GM21381 (cell line): ENCODE data around the gene CPZ.

ENCODE experiments used
- ATAC-seq: cut with Tn5 transposase; IDR thresholded peaks from one replicate; pipeline ENCODE4 v1.9.1; 2021; ENCODE audit warnings: mild to moderate bottlenecking, moderate library complexity; ENCODE audit not compliant: unreplicated experiment

Gene CPZ

GRCh38 chr4:8593264-8594096, 915 bp downstream of the CPZ start:
- ATAC-seq = no peak

DNA sequence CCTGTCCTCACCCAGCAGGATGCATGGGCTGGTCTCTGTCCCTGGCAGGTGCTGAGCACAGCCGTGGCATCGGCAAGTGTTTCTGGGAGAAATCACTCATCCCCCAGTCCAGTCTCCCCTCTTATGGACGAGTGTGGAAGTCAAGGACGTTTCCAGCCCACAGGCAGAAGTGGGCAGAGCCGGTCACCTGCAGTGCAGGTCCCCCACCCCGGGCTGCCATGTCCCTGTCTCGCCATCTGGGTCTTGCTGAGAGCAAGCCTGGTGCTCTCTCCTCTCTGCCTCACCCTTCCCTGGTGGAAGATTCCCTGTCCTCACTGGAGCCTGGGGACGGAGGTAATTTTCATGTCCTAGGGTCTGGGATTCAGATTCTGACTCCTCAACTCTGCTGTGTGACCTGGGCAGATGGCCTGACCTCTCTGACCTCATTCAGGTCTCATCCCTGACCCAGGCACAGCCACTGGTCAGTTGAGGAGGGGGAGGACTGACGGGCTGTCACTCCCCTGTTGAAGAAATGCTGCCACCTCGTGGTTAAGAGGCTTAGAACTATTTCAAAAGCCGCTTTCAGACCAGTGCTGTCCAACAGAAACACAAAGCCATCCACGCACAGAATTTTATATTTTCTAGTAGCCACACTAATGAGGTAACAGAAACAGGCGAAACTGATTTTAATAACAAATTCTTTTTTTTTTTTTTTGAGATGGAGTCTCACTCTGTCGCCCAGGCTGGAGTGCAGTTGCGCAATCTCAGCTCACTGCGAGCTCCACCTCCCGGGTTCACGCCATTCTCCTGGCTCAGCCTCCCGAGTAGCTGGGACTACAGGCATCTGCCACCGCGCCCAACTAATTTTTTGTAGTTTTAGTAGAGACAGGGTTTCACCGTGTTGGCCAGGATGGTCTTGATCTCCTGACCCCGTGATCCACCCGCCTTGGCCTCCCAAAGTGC, 1.8 kb downstream of the CPZ start:
- no peak for ATAC-seq

DNA sequence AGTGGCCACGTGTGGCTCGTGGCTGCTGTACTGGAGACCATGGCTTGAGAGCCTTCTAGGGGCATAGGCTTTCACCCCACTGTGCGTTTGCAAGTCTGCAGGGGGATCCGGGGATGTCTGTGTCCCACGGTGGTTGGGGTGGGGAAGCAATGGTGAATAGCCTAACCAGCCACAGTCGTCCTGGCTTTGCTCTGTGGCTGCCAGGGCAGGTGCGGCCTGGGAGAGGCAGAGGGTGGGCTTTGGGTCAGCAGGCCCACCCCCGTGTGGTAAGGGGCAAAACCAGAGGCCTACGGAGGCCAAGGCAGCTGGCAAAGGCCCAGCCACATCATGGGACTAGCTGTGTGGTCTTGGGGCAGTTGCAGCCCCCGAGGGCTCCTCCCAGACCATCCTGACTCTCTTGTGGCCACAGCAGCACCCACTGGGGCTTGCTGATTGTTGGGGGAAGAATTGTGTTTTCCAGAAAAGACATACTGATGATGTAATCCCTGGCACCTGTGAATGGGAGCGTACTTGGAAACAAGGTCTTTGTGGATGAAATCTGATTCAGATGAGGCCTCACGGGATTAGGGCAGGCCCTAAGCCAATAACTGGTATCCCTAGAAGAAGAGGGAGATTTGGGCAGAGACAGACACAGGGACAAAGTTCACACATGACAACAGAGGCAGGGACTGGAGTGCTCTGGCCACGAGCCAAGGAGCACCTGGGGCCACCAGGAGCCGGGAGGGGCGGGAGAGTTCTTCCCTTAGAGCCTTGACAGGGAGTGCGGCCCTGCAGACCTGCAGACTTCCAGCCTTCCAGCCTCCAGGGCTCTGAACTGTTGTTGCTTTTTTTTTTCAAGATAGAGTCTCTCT, 2.9 kb downstream of the CPZ start:
- no peak for ATAC-seq

GRCh38 chr4:8596891-8597290, 4.3 kb downstream of the CPZ start:
- ATAC-seq = no peak

- ATAC-seq = no peak
Observed at GRCh38 chr4:8597319-8597718, 4.8 kb downstream of the CPZ start.

DNA sequence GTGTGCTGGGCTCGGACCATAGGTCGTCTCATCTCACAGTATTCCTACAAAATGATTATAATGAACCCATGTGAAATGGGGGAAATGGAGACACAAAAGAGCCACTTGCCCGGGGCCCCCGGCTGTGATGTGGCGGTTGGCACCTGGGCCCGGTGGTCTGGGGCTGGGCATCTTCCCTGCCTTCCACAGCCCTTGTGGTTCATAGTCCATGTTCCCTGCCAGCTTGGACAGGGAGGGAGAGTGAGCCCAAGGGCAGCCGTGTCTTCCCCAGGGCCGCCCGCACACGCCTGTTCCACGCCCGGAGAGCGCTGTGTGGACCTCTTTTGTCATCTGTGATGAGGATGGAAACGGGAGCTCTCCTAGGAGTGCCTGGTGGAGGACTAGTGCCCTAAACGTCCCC, 5.2 kb downstream of the CPZ start:
- no peak for ATAC-seq

DNA sequence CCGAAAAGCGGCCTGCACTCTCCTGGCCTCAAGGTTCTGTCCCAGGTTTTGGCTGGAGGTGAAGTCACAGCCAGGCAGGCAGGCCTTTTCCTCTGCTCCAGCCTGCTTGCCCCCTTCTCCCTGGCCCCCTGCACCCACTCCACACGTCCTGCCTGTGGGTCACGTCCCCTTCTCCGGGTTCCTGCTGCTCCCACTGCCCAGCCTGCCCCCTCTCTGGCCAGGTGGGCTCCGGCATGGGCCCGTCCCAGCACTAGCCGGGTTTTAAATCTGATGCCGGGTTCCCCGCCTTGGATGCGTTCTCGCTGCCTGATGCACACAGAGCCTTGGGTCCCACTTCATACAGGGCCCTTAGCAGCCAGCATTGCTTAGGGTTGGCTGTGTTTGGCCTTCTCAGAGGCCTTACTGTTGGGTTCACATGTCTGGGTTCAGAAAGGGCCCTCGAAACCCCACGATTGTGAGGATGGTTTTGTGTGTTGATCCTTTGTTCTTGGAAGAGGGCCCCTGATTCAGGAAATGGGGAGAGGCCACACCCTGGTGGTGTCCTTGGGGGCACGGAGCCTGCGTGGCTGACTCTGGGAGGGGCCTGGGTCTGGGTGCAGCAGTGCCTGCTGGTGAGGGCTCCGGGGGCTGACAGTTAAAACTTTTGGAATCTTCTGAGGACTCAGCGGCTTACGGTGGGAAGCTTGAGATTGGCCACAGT, 6.0 kb downstream of the CPZ start:
- ATAC-seq = no peak

DNA sequence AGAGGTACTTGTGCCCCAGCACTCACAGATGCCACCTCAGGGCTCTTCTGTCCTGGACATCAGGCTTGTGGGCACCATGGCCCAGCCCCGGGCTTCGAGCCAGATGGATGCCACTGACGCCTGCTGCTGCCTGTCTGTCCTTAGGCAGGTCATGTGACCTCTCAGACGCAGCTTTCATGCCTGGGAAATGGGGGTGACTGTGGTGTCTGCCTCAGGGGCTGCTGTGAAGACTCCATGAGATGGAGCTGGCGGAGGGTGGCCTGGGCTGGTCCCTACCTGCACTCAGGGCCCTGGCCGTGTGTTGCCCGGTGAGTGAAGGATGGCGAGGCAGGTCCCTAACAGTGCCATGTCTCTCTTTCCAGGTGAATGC, 6.5 kb downstream of the CPZ start:
- ATAC-seq = no peak

- ATAC-seq = no peak
Observed at GRCh38 chr4:8599657-8600056, 7.1 kb downstream of the CPZ start.

GRCh38 chr4:8600266-8600665, 7.7 kb downstream of the CPZ start:
- ATAC-seq = no peak

DNA sequence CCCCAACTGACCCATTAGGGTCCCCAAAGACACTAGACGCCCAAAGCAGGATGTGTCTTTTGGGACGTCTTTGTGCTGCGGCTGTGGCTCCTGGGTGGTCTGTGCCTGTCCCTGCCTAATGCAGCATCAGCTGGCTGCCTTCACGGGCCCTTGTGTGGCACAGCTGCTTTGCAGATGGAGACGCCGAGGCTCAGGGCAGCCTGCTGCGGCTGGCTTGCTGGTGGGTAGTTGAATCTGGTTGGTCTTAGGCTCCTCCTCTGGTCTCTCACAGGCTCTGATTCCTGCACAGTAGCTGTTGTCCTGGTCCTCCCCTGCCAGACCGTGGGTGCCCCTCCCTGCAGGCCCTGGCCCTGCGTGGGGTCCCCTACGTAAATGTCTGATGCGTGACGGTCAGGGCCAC, 8.1 kb downstream of the CPZ start:
- ATAC-seq = no peak

DNA sequence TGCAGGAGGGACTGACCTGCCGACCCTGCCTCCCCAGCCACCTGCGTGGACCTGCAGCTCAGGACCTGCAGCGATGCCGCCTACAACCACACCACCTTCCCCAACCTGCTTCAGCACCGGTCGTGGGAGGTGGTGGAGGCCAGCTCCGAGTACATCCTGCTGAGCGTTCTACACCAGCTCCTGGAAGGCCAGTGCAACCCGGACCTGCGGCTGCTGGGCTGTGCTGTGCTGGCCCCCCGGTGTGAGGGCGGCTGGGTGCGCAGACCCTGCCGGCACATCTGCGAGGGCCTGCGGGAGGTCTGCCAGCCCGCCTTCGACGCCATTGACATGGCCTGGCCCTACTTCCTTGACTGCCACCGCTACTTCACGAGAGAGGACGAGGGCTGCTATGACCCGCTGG, 8.5 kb downstream of the CPZ start:
- no peak for ATAC-seq

- no peak for ATAC-seq
Observed at GRCh38 chr4:8601556-8601955, 9.0 kb downstream of the CPZ start.

DNA sequence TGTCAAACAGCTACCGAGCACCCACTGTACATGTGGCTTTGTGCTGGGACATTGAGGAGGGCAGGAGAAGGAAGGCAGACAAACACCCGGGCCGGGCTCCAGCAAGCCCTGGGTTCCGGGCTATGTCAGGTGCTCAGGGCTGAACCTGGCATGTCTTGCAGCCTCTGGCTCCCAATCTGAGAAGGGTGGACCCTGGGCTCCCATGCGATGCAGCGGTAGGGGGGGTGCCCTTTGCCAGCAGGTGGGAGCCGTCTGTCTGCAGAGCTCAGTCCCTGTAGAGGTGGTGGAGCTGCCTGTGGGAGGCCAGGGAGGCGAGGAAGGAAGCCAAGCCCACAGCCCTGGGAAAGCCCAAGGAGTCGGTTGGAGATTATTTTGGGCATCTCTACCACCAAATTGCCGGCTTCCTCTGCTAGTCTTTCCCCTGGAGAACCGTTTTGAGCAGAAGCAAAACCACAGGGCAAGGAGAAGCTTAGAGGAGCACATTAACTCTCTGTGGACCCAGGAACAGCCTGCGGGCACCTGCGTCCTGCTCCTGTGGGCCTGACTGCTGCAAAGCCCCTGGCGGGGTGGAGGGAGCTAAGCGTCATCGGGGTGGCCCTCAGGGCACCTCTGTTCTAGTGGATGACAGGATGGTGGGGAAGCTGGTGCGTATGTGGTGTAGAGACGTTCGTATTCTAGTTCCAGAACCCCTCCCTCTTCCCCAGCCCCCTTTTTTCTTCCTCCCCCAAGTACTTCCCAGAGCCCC, 10.3 kb downstream of the CPZ start:
- no peak for ATAC-seq

DNA sequence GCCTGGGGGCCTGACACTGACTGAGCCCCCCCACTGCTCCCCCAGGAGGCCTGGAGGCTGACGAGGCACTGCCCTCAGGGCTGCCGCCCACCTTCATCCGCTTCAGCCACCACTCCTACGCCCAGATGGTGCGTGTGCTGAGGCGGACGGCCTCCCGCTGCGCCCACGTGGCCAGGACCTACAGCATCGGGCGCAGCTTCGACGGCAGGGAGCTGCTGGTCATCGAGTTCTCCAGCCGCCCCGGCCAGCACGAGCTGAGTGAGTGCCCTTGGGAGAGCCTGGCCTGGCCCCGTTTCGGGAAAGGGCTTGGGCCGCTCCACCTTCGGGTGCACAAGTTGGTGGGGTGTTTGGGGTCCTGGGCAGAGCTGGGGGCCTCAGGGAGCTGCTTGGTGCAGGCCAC, 11.4 kb downstream of the CPZ start:
- ATAC-seq = no peak

DNA sequence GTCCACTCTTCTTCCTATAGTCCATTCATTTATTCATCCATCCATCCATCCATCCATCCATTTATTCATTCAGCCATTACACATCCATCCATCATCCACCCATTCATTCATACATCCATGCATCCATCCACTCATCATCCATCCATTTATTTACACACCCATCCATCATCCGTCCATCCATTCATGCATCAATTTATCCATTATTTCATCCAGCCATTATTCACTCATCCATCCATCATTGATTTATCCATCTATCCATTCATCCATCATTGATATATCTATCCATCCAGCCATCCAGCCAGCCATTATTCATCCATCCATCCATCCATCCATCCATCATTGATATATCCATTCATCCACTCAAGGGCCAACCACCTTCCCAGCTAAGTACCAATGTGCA, 12.7 kb downstream of the CPZ start:
- ATAC-seq = no peak

GRCh38 chr4:8606476-8606875, 13.9 kb downstream of the CPZ start:
- no peak for ATAC-seq

DNA sequence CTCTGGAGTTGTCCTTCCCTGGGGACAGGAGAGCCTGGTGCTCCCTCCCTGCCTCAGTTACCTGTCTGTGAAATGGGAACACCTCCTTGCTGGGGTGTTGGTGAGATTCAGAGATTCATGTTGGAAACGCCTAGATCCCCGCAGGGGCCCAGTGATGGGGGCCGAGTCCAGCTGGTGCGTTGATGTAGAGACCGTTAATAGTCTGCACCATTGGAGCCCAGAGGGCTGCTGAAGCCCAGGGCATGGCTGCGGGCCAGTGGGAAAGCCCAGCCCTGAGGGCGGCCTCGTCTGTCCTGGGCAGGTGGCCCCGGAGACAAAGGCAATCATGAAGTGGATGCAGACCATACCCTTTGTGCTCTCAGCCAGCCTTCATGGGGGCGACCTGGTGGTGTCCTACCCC, 14.4 kb downstream of the CPZ start:
- no peak for ATAC-seq

GRCh38 chr4:8607603-8608481, 15.3 kb downstream of the CPZ start:
- ATAC-seq = no peak
